BE2C (cell line): ENCODE results near the gene GCDH. TPM values are rescaled to one million over a fixed set of nuclear protein-coding genes. Genes with fewer than 3 reads are reported as not detected.
"Not testable (repeated sequence)": the region's sequence is repeated elsewhere in the genome, so short reads cannot be mapped to it uniquely, and the experiment has no call there.

Experiments
- DNase-seq: peaks from one replicate; pipeline ENCODE4 v3.0.0-alpha.2; 2020
- H3K27me3 ChIP-seq: fragments of 250-450 bp; sonication (Bioruptor Pico); 2 replicates; pipeline ENCODE4 v1.5.1; 2020; ENCODE audit warnings: mild to moderate bottlenecking
- H3K36me3 ChIP-seq: fragments of 250-450 bp; sonication (Bioruptor Pico); 2 replicates; pipeline ENCODE4 v1.5.1; 2020; ENCODE audit warnings: mild to moderate bottlenecking
- H3K4me1 ChIP-seq: fragments of 250-450 bp; sonication (Bioruptor Pico); 2 replicates; pipeline ENCODE4 v1.5.1; 2020
- H3K4me3 ChIP-seq: 2 replicates; pipeline ENCODE4 v1.5.1; 2011; ENCODE audit warnings: low read depth, low read length
- H3K9me3 ChIP-seq: fragments of 250-450 bp; sonication (Bioruptor Pico); 2 replicates; pipeline ENCODE4 v1.5.1; 2020
- polyA plus RNA-seq: library from polyadenylated mRNA; unstranded; fragments of >200 nt; gene quantifications from one replicate; pipeline ENCODE4 v1.2.1, GENCODE V29; 2012; ENCODE audit warnings: low read depth, missing spikeins; ENCODE audit not compliant: insufficient read length, insufficient read depth
- TF ChIP-seq, protein P1 (sequence below): IDR thresholded peaks from 2 replicates; pipeline ENCODE4 v1.5.1; 2012; ENCODE audit warnings: mild to moderate bottlenecking, low read depth, low read length

GCDH gene
- polyA plus RNA-seq, result 80.9 TPM

- Histone ChIP-seq H3K4me1 (no peaks in the 10 kb centered on the region; the same call in 1 of the 2 replicates), H3K36me3 (no peaks in the 10 kb centered on the region), H3K4me3 (peak within 1 kb of the TSS; percentile 79), H3K9me3 (no peaks in the 10 kb centered on the region), H3K27me3 (peaks cover under 1% of the 10 kb centered on the region)
- TF ChIP-seq, protein P1, sequence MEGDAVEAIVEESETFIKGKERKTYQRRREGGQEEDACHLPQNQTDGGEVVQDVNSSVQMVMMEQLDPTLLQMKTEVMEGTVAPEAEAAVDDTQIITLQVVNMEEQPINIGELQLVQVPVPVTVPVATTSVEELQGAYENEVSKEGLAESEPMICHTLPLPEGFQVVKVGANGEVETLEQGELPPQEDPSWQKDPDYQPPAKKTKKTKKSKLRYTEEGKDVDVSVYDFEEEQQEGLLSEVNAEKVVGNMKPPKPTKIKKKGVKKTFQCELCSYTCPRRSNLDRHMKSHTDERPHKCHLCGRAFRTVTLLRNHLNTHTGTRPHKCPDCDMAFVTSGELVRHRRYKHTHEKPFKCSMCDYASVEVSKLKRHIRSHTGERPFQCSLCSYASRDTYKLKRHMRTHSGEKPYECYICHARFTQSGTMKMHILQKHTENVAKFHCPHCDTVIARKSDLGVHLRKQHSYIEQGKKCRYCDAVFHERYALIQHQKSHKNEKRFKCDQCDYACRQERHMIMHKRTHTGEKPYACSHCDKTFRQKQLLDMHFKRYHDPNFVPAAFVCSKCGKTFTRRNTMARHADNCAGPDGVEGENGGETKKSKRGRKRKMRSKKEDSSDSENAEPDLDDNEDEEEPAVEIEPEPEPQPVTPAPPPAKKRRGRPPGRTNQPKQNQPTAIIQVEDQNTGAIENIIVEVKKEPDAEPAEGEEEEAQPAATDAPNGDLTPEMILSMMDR, result no peak; the same call in 1 of the 2 replicates
- peak; percentile 98 for DNase-seq
Observed at GRCh38 chr19:12890787-12891552, at the start of gene GCDH. GCDH (plus strand) TSS chr19:12891160; CDS start chr19:12891305, 145 bp downstream.

GRCh38 chr19:12842511-12842910, 48.4 kb upstream of the GCDH start:
- TF ChIP-seq, protein P1, result no peak
- Histone ChIP-seq H3K4me3 (no peak overlapping the region), H3K27me3 (no peaks in the 10 kb centered on the region), H3K4me1 (peaks cover 18% of the 10 kb centered on the region), H3K9me3 (no peaks in the 10 kb centered on the region), H3K36me3 (peaks cover 10% of the 10 kb centered on the region; the same call in 1 of the 2 replicates)
- no peak for DNase-seq

DNA sequence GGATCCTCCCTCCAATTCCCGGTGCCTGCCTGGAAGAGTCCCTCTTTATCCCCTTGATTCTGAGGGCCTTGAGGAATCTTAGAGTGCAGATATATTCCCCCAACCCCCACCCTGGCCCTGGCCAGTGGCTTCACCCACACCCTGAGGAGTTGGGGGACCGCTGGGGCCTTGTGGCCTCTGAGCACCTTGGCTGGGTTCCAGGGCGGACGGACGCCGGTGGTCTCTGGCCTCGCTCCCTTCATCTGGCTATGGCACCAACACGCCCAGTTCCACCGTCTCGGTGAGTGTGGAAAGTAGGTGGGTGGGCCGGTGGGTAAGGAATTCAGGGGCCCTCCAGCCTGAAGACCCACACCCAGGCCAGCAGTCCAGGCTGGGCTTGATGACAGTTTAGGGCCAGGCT, 47.6 kb upstream of the GCDH start:
- Histone ChIP-seq H3K4me3 (no peak overlapping the region), H3K27me3 (no peaks in the 10 kb centered on the region), H3K36me3 (peaks cover 16% of the 10 kb centered on the region), H3K4me1 (peaks cover 21% of the 10 kb centered on the region), H3K9me3 (no peaks in the 10 kb centered on the region)
- TF ChIP-seq, protein P1, result no peak
- no peak for DNase-seq

DNA sequence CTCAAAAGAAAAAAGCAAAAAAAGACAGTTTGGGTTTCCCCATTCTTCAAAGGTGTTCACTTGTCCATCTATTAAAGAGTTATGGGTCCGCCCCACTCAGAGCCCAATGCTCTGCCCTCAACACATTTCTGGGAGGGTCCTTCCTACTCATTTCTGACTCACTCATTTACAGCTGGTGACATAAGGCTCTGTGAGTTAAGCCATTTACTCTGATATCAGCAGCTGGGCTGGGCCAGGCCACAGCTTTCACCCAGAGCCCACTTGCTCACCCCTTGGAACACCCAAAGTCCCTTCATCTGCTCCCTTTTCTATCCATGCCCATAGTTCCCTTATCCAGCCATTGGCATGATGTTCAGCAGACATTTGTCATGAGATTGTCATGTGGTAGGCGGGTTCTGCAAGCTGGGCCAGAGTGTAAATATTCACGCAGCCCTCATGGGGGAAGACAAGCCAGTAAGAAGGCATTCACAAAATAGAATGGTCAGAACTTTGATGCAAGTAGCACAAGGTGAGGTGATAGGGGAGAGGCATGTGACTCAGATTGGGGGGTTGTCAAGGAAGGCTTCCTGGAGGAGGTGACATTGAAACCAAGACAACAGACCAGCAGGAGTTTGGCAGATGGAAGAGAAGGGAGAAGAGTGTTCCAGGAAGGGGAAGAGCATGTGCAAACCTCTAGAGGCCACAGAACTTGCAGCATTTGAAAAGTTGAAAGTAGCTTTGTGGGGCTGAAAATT, 46.8 kb upstream of the GCDH start:
- H3K36me3 ChIP-seq, result peaks cover 22% of the 10 kb centered on the region
- no peaks in the 10 kb centered on the region for H3K27me3 ChIP-seq

GRCh38 chr19:12846613-12847012, 44.3 kb upstream of the GCDH start:
- peaks cover 27% of the 10 kb centered on the region for H3K36me3 ChIP-seq
- not testable (repeated sequence) for H3K27me3 ChIP-seq, DNase-seq, H3K9me3 ChIP-seq, H3K4me3 ChIP-seq, H3K4me1 ChIP-seq

More for the DNA sequence above, 46.8 kb upstream of the GCDH start:
- TF ChIP-seq, protein P1, result no peak
- peaks cover 21% of the 10 kb centered on the region for H3K4me1 ChIP-seq
- H3K9me3 ChIP-seq, result no peaks in the 10 kb centered on the region
- no peak for DNase-seq
- no peak overlapping the region for H3K4me3 ChIP-seq

GRCh38 chr19:12847159-12848139, 43.5 kb upstream of the GCDH start:
- DNase-seq, result peak; percentile 92
- Histone ChIP-seq H3K4me1 (peaks cover 5% of the 10 kb centered on the region; the same call in 1 of the 2 replicates), H3K9me3 (no peaks in the 10 kb centered on the region), H3K36me3 (peaks cover 34% of the 10 kb centered on the region), H3K4me3 (peak overlapping the region; percentile 43), H3K27me3 (no peaks in the 10 kb centered on the region)
- TF ChIP-seq, protein P1, result peak; percentile 91
